PC-9 (cell line): ENCODE results near the gene SH3RF1. TPM values are rescaled to one million over a fixed set of nuclear protein-coding genes. Genes with fewer than 3 reads are reported as not detected.

Source experiments
- BruUV-seq: library from RNA; stranded (reverse); fragments of 400-500 nt; replicated peaks from 2 replicates; lab custom pipeline; 2021; lab: Mats Ljungman, UMichigan
- CTCF ChIA-PET: fragments of 300-600 bp; sonication (Branson Sonifier 250); formaldehyde crosslinking; loops from one replicate; lab custom pipeline; 2022; ENCODE audit warnings: antibody characterized with exemption; lab: Charles Lee
- POLR2A ChIA-PET: fragments of 300-600 bp; sonication (Branson Sonifier 250); formaldehyde crosslinking; loops from one replicate; lab custom pipeline; 2022; ENCODE audit warnings: antibody characterized with exemption; ENCODE audit not compliant: unreplicated experiment; lab: Charles Lee
- DNase-seq, 2 experiments: peaks; one replicate each; pipeline versions ENCODE4 v3.0.0 to v3.0.0-alpha.2; 2015 to 2022; ENCODE audit warnings: mixed read lengths in 1 of 2
- H2AFZ ChIP-seq: fragments of 200-600 bp; sonication (generic); 2 replicates; pipeline ENCODE4 v1.8.1; 2017; ENCODE audit warnings: antibody characterized with exemption
- H3F3A ChIP-seq: fragments of 200-600 bp; sonication (generic); 2 replicates; pipeline ENCODE4 v1.8.1; 2017; ENCODE audit warnings: antibody characterized with exemption, mild to moderate bottlenecking, low read depth; ENCODE audit not compliant: insufficient read depth
- H3K27ac ChIP-seq: fragments of 200-600 bp; sonication (generic); 2 replicates; pipeline ENCODE4 v1.6.1; 2016; ENCODE audit warnings: mixed run types
- H3K27me3 ChIP-seq: fragments of 200-600 bp; sonication (generic); 2 replicates; pipeline ENCODE4 v1.6.1; 2016; ENCODE audit warnings: low read depth, mixed run types; ENCODE audit not compliant: insufficient read depth
- H3K36me3 ChIP-seq: fragments of 200-600 bp; sonication (generic); 2 replicates; pipeline ENCODE4 v1.6.1; 2016; ENCODE audit warnings: low read depth, mixed run types
- H3K4me1 ChIP-seq: fragments of 200-600 bp; sonication (generic); replicated peaks from 2 replicates; pipeline ENCODE4 v1.6.1; 2016; ENCODE audit warnings: mixed run types; ENCODE audit not compliant: insufficient read depth
- H3K4me2 ChIP-seq: fragments of 200-600 bp; sonication (generic); 2 replicates; pipeline ENCODE4 v1.6.1; 2017; ENCODE audit warnings: mixed run types
- H3K4me3 ChIP-seq: fragments of 200-600 bp; sonication (generic); 2 replicates; pipeline ENCODE4 v1.6.1; 2016; ENCODE audit warnings: mixed run types
- H3K79me2 ChIP-seq: fragments of 200-600 bp; sonication (generic); 2 replicates; pipeline ENCODE4 v1.6.1; 2017; ENCODE audit warnings: low read depth, mixed run types
- H3K9me2 ChIP-seq: fragments of 200-600 bp; sonication (generic); 2 replicates; pipeline ENCODE4 v1.8.1; 2017; ENCODE audit warnings: mild to moderate bottlenecking; ENCODE audit not compliant: insufficient read depth
- H3K9me3 ChIP-seq: fragments of 200-600 bp; sonication (generic); 2 replicates; pipeline ENCODE4 v1.8.1; 2016; ENCODE audit warnings: low read depth; ENCODE audit not compliant: insufficient read depth
- H4K20me1 ChIP-seq: fragments of 200-600 bp; sonication (generic); 2 replicates; pipeline ENCODE4 v1.8.1; 2017; ENCODE audit not compliant: insufficient read depth
- CTCF ChIP-seq: fragments of 200-600 bp; sonication (generic); conservative IDR thresholded peaks from 2 replicates; pipeline ENCODE4 v1.6.1; 2017; ENCODE audit warnings: mixed run types, antibody characterized with exemption, mild to moderate bottlenecking, moderate library complexity
- EZH2 ChIP-seq: fragments of 200-600 bp; sonication (generic); IDR thresholded peaks from 2 replicates; pipeline ENCODE4 v1.8.0; 2017; ENCODE audit warnings: antibody characterized with exemption, low read depth
- intact Hi-C: fragments of 100-400 bp; cut with micrococcal nuclease; formaldehyde crosslinking; loops from one replicate; pipeline ENCODE4 v1.10.0; 2022; ENCODE audit not compliant: unreplicated experiment
- total RNA-seq: library from RNA; stranded (reverse); gene quantifications from 2 replicates; pipeline ENCODE4 v1.2.3, GENCODE V29; 2021

The SH3RF1 gene
- total RNA-seq, 1 experiment from 2014 or later, result 26.4 TPM

- intact Hi-C loops, result no loop called here
- Histone ChIP-seq H3K27me3 (no peaks in the 10 kb centered on the region), H4K20me1 (no peaks in the 10 kb centered on the region), H2AFZ (no peak overlapping the region), H3K9me2 (no peaks in the 10 kb centered on the region), H3K27ac (no peak overlapping the region), H3F3A (peaks cover 31% of the 10 kb centered on the region), H3K4me2 (no peak overlapping the region), H3K36me3 (no peaks in the 10 kb centered on the region), H3K4me1 (peaks cover 47% of the 10 kb centered on the region), H3K4me3 (no peak overlapping the region), H3K79me2 (no peaks in the 10 kb centered on the region), H3K9me3 (no peaks in the 10 kb centered on the region)
- DNase-seq, result no peak
- BruUV-seq, result no TSS peak
- TF ChIP-seq EZH2, result no peak
- no peak for TF ChIP-seq CTCF
- ChIA-PET CTCF (interaction anchor here (0.6 kb wide), 1 partner anchor 34 kb away, joined by 8 read pairs; no protein-coding TSS in a partner anchor), POLR2A (interaction anchor here (0.6 kb wide), 1 partner anchor 364 kb away, joined by 7 read pairs; no protein-coding TSS in a partner anchor)
Observed at GRCh38 chr4:169068423-169068822, 202.3 kb downstream of the SH3RF1 start.

GRCh38 chr4:169066934-169067333, 203.8 kb downstream of the SH3RF1 start:
- no peaks in the 10 kb centered on the region for H3K9me3 ChIP-seq
- H3K4me3 ChIP-seq, result no peak overlapping the region
- H4K20me1 ChIP-seq, result no peaks in the 10 kb centered on the region
- no peaks in the 10 kb centered on the region for H3K9me2 ChIP-seq
- peaks cover 29% of the 10 kb centered on the region for H3F3A ChIP-seq
- no peak overlapping the region for H3K4me2 ChIP-seq
- H3K27ac ChIP-seq, result no peak overlapping the region
- no peaks in the 10 kb centered on the region for H3K27me3 ChIP-seq
- no TSS peak for BruUV-seq
- H3K4me1 ChIP-seq, result peaks cover 35% of the 10 kb centered on the region
- no peaks in the 10 kb centered on the region for H3K79me2 ChIP-seq
- H3K36me3 ChIP-seq, result no peaks in the 10 kb centered on the region
- ChIA-PET CTCF (interaction anchor here (0.6 kb wide), 1 partner anchor 49 kb away, joined by 3 read pairs; no protein-coding TSS in a partner anchor), POLR2A (no interaction called here)
- TF ChIP-seq CTCF (no peak), EZH2 (no peak)
- no peak overlapping the region for H2AFZ ChIP-seq
- intact Hi-C loops, result no loop called here
- DNase-seq, result no peak

- TF ChIP-seq CTCF (no peak), EZH2 (no peak)
- H3K4me3 ChIP-seq, result no peak overlapping the region
- H3K79me2 ChIP-seq, result no peaks in the 10 kb centered on the region
- BruUV-seq, result no TSS peak
- ChIA-PET POLR2A (no interaction called here), CTCF (no interaction called here)
- no peaks in the 10 kb centered on the region for H3K27me3 ChIP-seq
- H3F3A ChIP-seq, result peaks cover 7% of the 10 kb centered on the region; the same call in 1 of the 2 replicates
- no peaks in the 10 kb centered on the region for H3K9me3 ChIP-seq
- no peak overlapping the region for H3K27ac ChIP-seq
- no peak overlapping the region for H2AFZ ChIP-seq
- DNase-seq, result no peak
- no peaks in the 10 kb centered on the region for H3K9me2 ChIP-seq
- intact Hi-C loops, result no loop called here
- H4K20me1 ChIP-seq, result no peaks in the 10 kb centered on the region
- peaks cover 14% of the 10 kb centered on the region for H3K4me1 ChIP-seq
- H3K36me3 ChIP-seq, result no peaks in the 10 kb centered on the region
- H3K4me2 ChIP-seq, result no peak overlapping the region
Observed at GRCh38 chr4:169064296-169064695, 206.5 kb downstream of the SH3RF1 start.
